Parathyroid adenoma (tissue), 2 donors: ENCODE measurements around the gene LSM10.

Experiments used
- H2AFZ ChIP-seq: fragments of 300-600 bp; sonication (generic); one replicate; pipeline ENCODE4 v1.7.0; 2017; ENCODE audit warnings: antibody characterized with exemption, mild to moderate bottlenecking
- H3K27ac ChIP-seq: fragments of 300-600 bp; sonication (generic); one replicate; pipeline ENCODE4 v1.7.0; 2017
- H3K27me3 ChIP-seq: fragments of 300-600 bp; sonication (generic); one replicate; pipeline ENCODE4 v1.7.0; 2017; ENCODE audit warnings: low read length; ENCODE audit not compliant: control insufficient read depth, insufficient read depth
- H3K36me3 ChIP-seq: fragments of 300-600 bp; sonication (generic); one replicate; pipeline ENCODE4 v1.7.0; 2017; ENCODE audit warnings: low read length; ENCODE audit not compliant: control insufficient read depth, insufficient read depth
- H3K4me1 ChIP-seq: fragments of 300-600 bp; sonication (generic); one replicate; pipeline ENCODE4 v1.7.0; 2017; ENCODE audit warnings: control low read depth
- H3K4me2 ChIP-seq: fragments of 300-600 bp; sonication (generic); one replicate; pipeline ENCODE4 v1.7.0; 2017; ENCODE audit warnings: low read length
- H3K4me3 ChIP-seq: fragments of 300-600 bp; sonication (generic); one replicate; pipeline ENCODE4 v1.7.0; 2017; ENCODE audit warnings: low read depth, low read length
- H3K79me2 ChIP-seq: fragments of 300-600 bp; sonication (generic); one replicate; pipeline ENCODE4 v1.7.0; 2017; ENCODE audit warnings: control low read depth
- H3K9ac ChIP-seq: fragments of 300-600 bp; sonication (generic); one replicate; pipeline ENCODE4 v1.7.0; 2017; ENCODE audit warnings: mild to moderate bottlenecking
- H3K9me3 ChIP-seq: fragments of 300-600 bp; sonication (generic); one replicate; pipeline ENCODE4 v1.7.0; 2017; ENCODE audit warnings: low read length; ENCODE audit not compliant: control insufficient read depth
- CTCF ChIP-seq: fragments of 300-600 bp; sonication (generic); IDR thresholded peaks from one replicate; pipeline ENCODE4 v1.7.0; 2017; ENCODE audit warnings: antibody characterized with exemption, mild to moderate bottlenecking
- donor health status: primary hyperparathyroidism.

Gene LSM10

GRCh38 chr1:36382669-36383068, 15.0 kb downstream of the LSM10 start:
- no peak overlapping the region for H3K4me3 ChIP-seq
- no peak overlapping the region for H3K27ac ChIP-seq
- H2AFZ ChIP-seq = no peak overlapping the region
- peaks cover 21% of the 10 kb centered on the region for H3K4me1 ChIP-seq
- H3K9me3 ChIP-seq = no peaks in the 10 kb centered on the region
- H3K79me2 ChIP-seq = peaks cover 24% of the 10 kb centered on the region
- H3K4me2 ChIP-seq = no peak overlapping the region
- no peak overlapping the region for H3K9ac ChIP-seq
- H3K27me3 ChIP-seq = no peaks in the 10 kb centered on the region
- no peak for TF ChIP-seq CTCF
- H3K36me3 ChIP-seq = no peaks in the 10 kb centered on the region

GRCh38 chr1:36382231-36382630, 15.5 kb downstream of the LSM10 start:
- H3K4me2 ChIP-seq = no peak overlapping the region
- TF ChIP-seq CTCF = no peak
- H3K9ac ChIP-seq = no peak overlapping the region
- no peaks in the 10 kb centered on the region for H3K27me3 ChIP-seq
- no peaks in the 10 kb centered on the region for H3K36me3 ChIP-seq
- H3K9me3 ChIP-seq = no peaks in the 10 kb centered on the region
- peaks cover 26% of the 10 kb centered on the region for H3K79me2 ChIP-seq
- H3K4me1 ChIP-seq = peaks cover 17% of the 10 kb centered on the region
- no peak overlapping the region for H2AFZ ChIP-seq
- no peak overlapping the region for H3K27ac ChIP-seq
- no peak overlapping the region for H3K4me3 ChIP-seq

- no peak overlapping the region for H3K9ac ChIP-seq
- peaks cover 30% of the 10 kb centered on the region for H3K79me2 ChIP-seq
- H3K4me1 ChIP-seq = peaks cover 9% of the 10 kb centered on the region
- no peak overlapping the region for H3K4me2 ChIP-seq
- H3K4me3 ChIP-seq = no peak overlapping the region
- H3K27ac ChIP-seq = no peak overlapping the region
- H2AFZ ChIP-seq = no peak overlapping the region
- no peak for TF ChIP-seq CTCF
- no peaks in the 10 kb centered on the region for H3K9me3 ChIP-seq
- H3K27me3 ChIP-seq = no peaks in the 10 kb centered on the region
- H3K36me3 ChIP-seq = no peaks in the 10 kb centered on the region
Observed at GRCh38 chr1:36381405-36381804, 16.3 kb downstream of the LSM10 start.

- peak overlapping the region; percentile 69 for H3K27ac ChIP-seq
- TF ChIP-seq CTCF = no peak
- H3K4me1 ChIP-seq = peaks cover 9% of the 10 kb centered on the region
- H2AFZ ChIP-seq = no peak overlapping the region
- H3K9ac ChIP-seq = no peak overlapping the region
- no peaks in the 10 kb centered on the region for H3K9me3 ChIP-seq
- H3K4me3 ChIP-seq = no peak overlapping the region
- H3K79me2 ChIP-seq = peaks cover 34% of the 10 kb centered on the region
- H3K36me3 ChIP-seq = no peaks in the 10 kb centered on the region
- H3K27me3 ChIP-seq = no peaks in the 10 kb centered on the region
- H3K4me2 ChIP-seq = peak overlapping the region; percentile 5
Observed at GRCh38 chr1:36380782-36381181, 16.9 kb downstream of the LSM10 start.

- no peaks in the 10 kb centered on the region for H3K9me3 ChIP-seq
- TF ChIP-seq CTCF = no peak
- H3K4me1 ChIP-seq = peaks cover 9% of the 10 kb centered on the region
- H3K27ac ChIP-seq = peak overlapping the region; percentile 69
- H2AFZ ChIP-seq = no peak overlapping the region
- no peaks in the 10 kb centered on the region for H3K27me3 ChIP-seq
- H3K36me3 ChIP-seq = no peaks in the 10 kb centered on the region
- H3K9ac ChIP-seq = no peak overlapping the region
- peaks cover 35% of the 10 kb centered on the region for H3K79me2 ChIP-seq
- peak overlapping the region; percentile 5 for H3K4me2 ChIP-seq
- H3K4me3 ChIP-seq = no peak overlapping the region
Observed at GRCh38 chr1:36380143-36380619, 17.5 kb downstream of the LSM10 start.
